SJSA1 (cell line): Measurements from ENCODE around the gene TMEM35A. TPM values are rescaled to one million over a fixed set of nuclear protein-coding genes. Genes with fewer than 3 reads are reported as not detected.

Experiments used
- DNase-seq, 2 experiments: peaks; one replicate each; pipeline ENCODE4 v3.0.0-alpha.2; 2015 to 2020; ENCODE audit warnings: low spot score in 2 of 2, low read depth in 1 of 2
- H3K27ac ChIP-seq: fragments of 250-450 bp; sonication (Bioruptor Pico); 2 replicates; pipeline ENCODE4 v1.5.1; 2020; ENCODE audit warnings: mild to moderate bottlenecking, moderate library complexity
- H3K27me3 ChIP-seq: fragments of 250-450 bp; sonication (Bioruptor Pico); replicated peaks from 2 replicates; pipeline ENCODE4 v1.5.1; 2020; ENCODE audit warnings: mild to moderate bottlenecking, moderate library complexity
- H3K36me3 ChIP-seq: fragments of 250-450 bp; sonication (Bioruptor Pico); 2 replicates; pipeline ENCODE4 v1.5.1; 2020; ENCODE audit warnings: mild to moderate bottlenecking
- H3K4me1 ChIP-seq: fragments of 250-450 bp; sonication (Bioruptor Pico); replicated peaks from 2 replicates; pipeline ENCODE4 v1.6.1; 2021; ENCODE audit warnings: mild to moderate bottlenecking
- H3K4me3 ChIP-seq: fragments of 250-450 bp; sonication (Bioruptor Pico); 2 replicates; pipeline ENCODE4 v1.5.1; 2020; ENCODE audit warnings: mild to moderate bottlenecking
- H3K9me3 ChIP-seq: fragments of 250-450 bp; sonication (Bioruptor Pico); replicated peaks from 2 replicates; pipeline ENCODE4 v1.5.1; 2020; ENCODE audit warnings: mild to moderate bottlenecking
- total RNA-seq: library from RNA; depleted of rRNA; stranded (reverse); fragments of >200 nt; shearing (Covaris generic); gene quantifications from 2 replicates; pipeline ENCODE4 v1.2.3, GENCODE V29; 2014; rRNA removed

TMEM35A gene
- total RNA-seq, 1 experiment from 2014 or later = not detected

DNA sequence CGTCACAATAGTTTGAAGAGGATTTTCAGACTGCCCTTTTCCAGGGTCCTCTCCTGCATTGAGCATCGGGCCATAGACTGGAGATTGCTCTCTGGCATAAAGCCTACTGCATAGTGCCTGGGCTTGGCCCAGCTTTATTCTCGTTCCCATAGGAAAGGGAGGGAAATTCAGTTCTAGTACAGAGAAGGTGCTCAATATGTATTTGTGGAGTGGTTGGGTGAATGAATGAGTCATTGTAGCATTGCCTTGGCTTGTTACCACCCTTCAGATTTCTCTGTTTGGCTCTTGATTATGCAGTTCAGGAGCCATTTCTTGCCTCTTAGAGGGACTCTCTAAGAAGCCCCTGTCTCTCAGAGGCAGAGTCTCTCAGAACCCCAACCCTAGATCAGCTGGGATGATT is 2.6 kb downstream of the TMEM35A start:
- H3K4me3 ChIP-seq = no peak overlapping the region
- H3K9me3 ChIP-seq = no peaks in the 10 kb centered on the region
- no peak overlapping the region for H3K27ac ChIP-seq
- H3K27me3 ChIP-seq = no peaks in the 10 kb centered on the region
- H3K4me1 ChIP-seq = peaks cover 6% of the 10 kb centered on the region; the same call in 1 of the 2 replicates
- DNase-seq = no peak
- H3K36me3 ChIP-seq = no peaks in the 10 kb centered on the region

DNA sequence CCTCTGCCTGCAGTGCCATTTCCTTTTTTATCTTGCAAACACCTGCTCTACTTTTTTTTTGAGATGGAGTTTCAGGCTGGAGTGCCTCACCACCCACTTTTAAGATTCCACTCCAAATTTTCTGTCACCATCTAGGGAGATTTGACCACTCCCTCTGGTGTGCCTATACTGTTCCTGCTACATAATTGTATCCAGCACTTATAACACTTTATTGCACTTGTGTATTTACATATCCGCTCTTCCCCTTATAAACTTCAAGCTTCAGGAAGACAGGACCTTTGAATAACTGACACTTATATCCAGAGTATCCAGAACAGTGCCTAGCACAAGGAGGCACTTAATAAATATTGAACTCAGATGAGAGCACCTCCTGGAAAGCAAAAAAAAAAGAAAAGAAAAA is 13.1 kb downstream of the TMEM35A start:
- no peak overlapping the region for H3K4me3 ChIP-seq
- H3K27me3 ChIP-seq = no peaks in the 10 kb centered on the region
- no peaks in the 10 kb centered on the region for H3K9me3 ChIP-seq
- H3K4me1 ChIP-seq = no peaks in the 10 kb centered on the region
- DNase-seq = no peak
- no peaks in the 10 kb centered on the region for H3K36me3 ChIP-seq
- H3K27ac ChIP-seq = no peak overlapping the region

DNA sequence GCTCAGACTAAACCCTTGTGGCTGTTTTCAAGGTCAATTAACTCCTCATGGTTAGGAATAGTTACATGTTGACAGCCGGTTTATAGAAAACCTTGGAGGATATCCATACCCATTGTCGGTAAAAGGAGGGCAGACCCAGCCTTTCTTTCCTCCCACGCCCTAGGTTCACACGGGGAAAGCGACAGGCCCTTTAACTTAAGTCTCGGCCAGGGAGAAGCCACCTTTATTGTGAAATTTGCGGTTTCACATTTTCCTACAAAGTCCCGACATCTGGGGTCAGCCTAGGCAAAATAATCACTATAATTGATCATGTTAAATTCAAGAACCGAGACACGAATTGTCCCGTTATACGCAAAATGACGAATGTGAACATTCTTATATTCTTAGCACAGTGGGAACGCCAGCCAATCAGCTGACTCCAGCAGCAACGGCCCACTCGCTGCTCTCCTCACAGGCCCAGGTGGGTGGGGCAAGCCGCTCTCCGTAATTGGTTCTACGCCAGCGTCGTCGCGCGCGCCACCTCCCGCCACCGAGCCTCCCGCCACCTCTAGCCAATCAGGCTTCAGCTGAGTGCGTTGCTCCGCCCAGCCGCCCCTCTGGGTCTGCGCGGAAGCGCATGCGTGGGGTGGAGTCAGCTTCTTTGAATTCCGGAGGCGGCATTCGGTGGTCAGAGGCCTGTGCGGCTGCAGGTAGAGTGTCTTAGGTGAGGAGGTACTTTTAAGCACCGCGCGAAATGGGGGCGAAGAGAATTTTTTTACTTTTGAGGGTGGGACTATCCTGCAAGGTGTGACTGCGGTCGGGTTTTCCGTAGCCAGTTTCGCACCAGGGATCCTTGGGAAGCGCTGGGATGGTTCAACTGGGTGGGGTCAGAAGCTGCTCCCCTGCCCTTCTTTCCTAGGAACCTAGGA is 19.1 kb downstream of the TMEM35A start, which contains the start of gene CENPI:
TSS of gene CENPI (plus strand) at position 659 of the 908 bp plus-strand sequence. CDS start 2,867 bp downstream, outside the sequence.
- no peaks in the 10 kb centered on the region for H3K9me3 ChIP-seq
- 0 out of 2 replicates have a peak, but pooled peaks cover 4% of the 10 kb centered on the region for H3K4me1 ChIP-seq
- no peaks in the 10 kb centered on the region for H3K27me3 ChIP-seq
- H3K4me3 ChIP-seq = peak within 1 kb of the TSS; percentile 54
- peaks cover 10% of the 10 kb centered on the region for H3K36me3 ChIP-seq
- peak; percentile 89 to 93 for DNase-seq
- peak within 1 kb of the TSS; percentile 72 for H3K27ac ChIP-seq

DNA sequence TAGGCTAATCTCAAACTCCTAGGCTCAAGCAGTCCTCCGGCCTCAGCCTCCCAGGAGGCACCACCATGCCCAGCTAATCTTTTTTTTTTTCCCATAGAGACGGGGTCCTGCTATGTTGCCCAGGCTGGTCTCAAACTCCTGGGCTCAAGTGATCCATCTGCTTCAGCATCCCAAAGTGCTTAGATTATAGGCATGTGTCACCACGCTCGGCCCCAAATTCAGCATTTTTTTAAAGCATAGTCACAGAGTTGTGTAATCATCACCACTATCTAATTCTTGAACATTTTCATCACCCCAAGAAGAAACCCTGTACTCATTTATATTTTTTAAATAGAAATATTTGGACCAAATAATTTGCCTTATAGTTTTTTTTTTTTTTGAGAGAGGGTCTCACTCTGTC is 29.6 kb downstream of the TMEM35A start:
- H3K27ac ChIP-seq = no peak overlapping the region

DNA sequence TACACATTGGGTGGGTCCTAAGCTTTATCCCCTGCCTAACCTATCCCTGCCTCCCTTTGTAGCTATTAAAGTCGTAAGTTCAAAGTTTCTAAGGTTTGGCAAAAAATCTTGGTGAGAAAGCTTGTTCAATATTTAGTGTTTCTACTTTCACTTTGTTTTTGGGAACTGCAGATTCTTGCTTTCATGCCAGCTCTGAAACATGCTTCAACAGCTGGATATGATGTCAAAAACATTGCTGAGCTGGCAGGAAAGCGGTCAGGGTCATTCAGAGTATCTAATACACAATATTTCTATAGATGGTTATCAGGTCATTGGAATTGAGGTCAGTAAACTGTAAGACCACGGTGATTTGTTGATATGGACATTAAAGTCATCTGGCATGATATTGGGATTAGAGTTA is 39.0 kb downstream of the TMEM35A start:
- Histone ChIP-seq H3K36me3 (peaks cover 30% of the 10 kb centered on the region), H3K4me1 (no peaks in the 10 kb centered on the region), H3K9me3 (no peaks in the 10 kb centered on the region), H3K27ac (no peak overlapping the region), H3K4me3 (no peak overlapping the region), H3K27me3 (no peaks in the 10 kb centered on the region)
- no peak for DNase-seq

More for the DNA sequence above, 29.6 kb downstream of the TMEM35A start:
- no peaks in the 10 kb centered on the region for H3K4me1 ChIP-seq
- H3K27me3 ChIP-seq = no peaks in the 10 kb centered on the region
- no peak overlapping the region for H3K4me3 ChIP-seq
- H3K9me3 ChIP-seq = no peaks in the 10 kb centered on the region
- peaks cover 36% of the 10 kb centered on the region for H3K36me3 ChIP-seq
- no peak for DNase-seq

DNA sequence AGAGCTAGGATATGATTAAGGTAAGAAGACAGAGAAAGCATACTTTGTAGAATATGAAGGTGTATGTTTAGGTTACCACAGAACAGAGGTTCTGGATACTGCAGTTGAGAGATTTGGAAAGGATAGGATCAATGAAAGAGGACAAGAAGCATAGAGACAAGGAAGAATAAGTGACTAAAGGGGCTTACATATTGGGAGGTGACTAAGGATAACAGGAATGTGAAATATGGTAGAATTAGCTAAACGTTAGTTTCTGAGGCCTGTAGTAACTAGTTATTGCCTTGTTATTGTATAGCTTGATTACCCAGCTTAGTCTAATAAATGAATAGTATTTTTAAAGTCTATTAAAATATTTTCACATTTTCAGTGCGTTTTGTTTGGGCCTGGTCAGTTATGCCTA is 57.6 kb downstream of the TMEM35A start:
- H3K36me3 ChIP-seq = peaks cover 52% of the 10 kb centered on the region
- H3K4me3 ChIP-seq = no peak overlapping the region
- no peaks in the 10 kb centered on the region for H3K9me3 ChIP-seq
- no peaks in the 10 kb centered on the region for H3K4me1 ChIP-seq
- H3K27me3 ChIP-seq = no peaks in the 10 kb centered on the region
- DNase-seq = no peak
- no peak overlapping the region for H3K27ac ChIP-seq

Other genes with a start within 250 kb of the TMEM35A start
- not detected in 2 replicates for gene NOX1, start 204.5 kb upstream of the TMEM35A start, total RNA-seq
- gene XKRX, start 150.0 kb upstream of the TMEM35A start, total RNA-seq = 0.16 TPM in 1 of 2 replicates, not detected in the other
- not detected in 2 replicates for gene ARL13A, start 109.2 kb upstream of the TMEM35A start, total RNA-seq
- gene TRMT2B, start 26.8 kb upstream of the TMEM35A start, total RNA-seq = 13.7 and 18.7 TPM in 2 replicates
- 40.7 and 43.6 TPM in 2 replicates for gene CENPI, start 19.3 kb downstream of the TMEM35A start, total RNA-seq
- 0.03 TPM in 1 of 2 replicates, not detected in the other for gene DRP2, start 140.9 kb downstream of the TMEM35A start, total RNA-seq
- gene TAF7L, start 212.5 kb downstream of the TMEM35A start, total RNA-seq = 0.08 TPM in 1 of 2 replicates, not detected in the other